Endothelial cell of umbilical vein (primary cell): ENCODE data around the gene UNC13D. TPM values are rescaled to one million over a fixed set of nuclear protein-coding genes. Genes with fewer than 3 reads are reported as not detected.

ENCODE experiments used
- BruUV-seq: library from RNA; stranded (reverse); fragments of 400-500 nt; replicated peaks from 2 replicates; lab custom pipeline; 2021; lab: Mats Ljungman, UMichigan
- CTCF ChIA-PET: fragments of 300-600, 350-600 bp; sonication (Branson Sonifier 250); formaldehyde crosslinking; loops from one replicate; lab custom pipeline; 2021; ENCODE audit warnings: antibody characterized with exemption, inconsistent platforms; lab: Charles Lee
- POLR2A ChIA-PET: fragments of 300-600, 350-600 bp; sonication (Branson Sonifier 250); formaldehyde crosslinking; loops from one replicate; lab custom pipeline; 2021; ENCODE audit warnings: antibody characterized with exemption, inconsistent platforms; lab: Charles Lee
- DNase-seq: peaks from one replicate; pipeline ENCODE4 v3.0.0-alpha.2; 2011; ENCODE audit warnings: low read depth, low spot score
- FAIRE-seq: peaks from 2 replicates; lab custom pipeline; 2011; peaks lifted over from hg19 to GRCh38; lab: Jason Lieb, UNC
- H2AFZ ChIP-seq: 2 replicates; pipeline ENCODE4 v1.6.0; 2012; ENCODE audit warnings: low read depth, low read length, control low read depth, inconsistent platforms
- H3K27ac ChIP-seq: 2 replicates; pipeline ENCODE4 v1.5.1; 2011; ENCODE audit warnings: low read depth, mild to moderate bottlenecking, control low read depth, low read length, moderate library complexity; ENCODE audit not compliant: insufficient read depth
- H3K27me3 ChIP-seq, 2 experiments: 2 replicates each; pipeline versions ENCODE4 v1.6.0 to v1.6.1; 2011; ENCODE audit warnings: low read length in 2 of 2, mixed read lengths in 1 of 2; ENCODE audit not compliant: control insufficient read depth in 2 of 2, insufficient read depth in 2 of 2
- H3K36me3 ChIP-seq, 2 experiments: 2 replicates in 1 of 2; 3 replicates in 1 of 2; pipeline ENCODE4 v1.5.1; 2011; ENCODE audit warnings: low read length in 2 of 2, mild to moderate bottlenecking in 1 of 2, moderate library complexity in 1 of 2; ENCODE audit not compliant: control insufficient read depth in 2 of 2, insufficient read depth in 2 of 2; ENCODE audit errors: extremely low read depth in 1 of 2
- H3K4me1 ChIP-seq: 3 replicates; pipeline ENCODE4 v1.5.1; 2011; ENCODE audit warnings: mild to moderate bottlenecking, low read length; ENCODE audit not compliant: control insufficient read depth, insufficient read depth; ENCODE audit errors: extremely low read depth
- H3K4me2 ChIP-seq: 2 replicates; pipeline ENCODE4 v1.6.1; 2011; ENCODE audit warnings: low read length, control low read depth, mixed read lengths; ENCODE audit not compliant: insufficient read depth
- H3K4me3 ChIP-seq, 3 experiments: fragments of 200-600 bp in 1 of 3; sonication (generic), shearing (Covaris generic) in 1 of 3; replicated peaks in 1 of 3; 2 replicates each; pipeline ENCODE4 v1.5.1; 2011 to 2016; ENCODE audit warnings: control low read depth in 3 of 3, low read length in 3 of 3, mild to moderate bottlenecking in 2 of 3, inconsistent platforms in 1 of 3, low read depth in 1 of 3, moderate library complexity in 1 of 3; ENCODE audit not compliant: insufficient read depth in 1 of 3
- H3K79me2 ChIP-seq: 2 replicates; pipeline ENCODE4 v1.6.0; 2012; ENCODE audit warnings: low read length, inconsistent platforms; ENCODE audit not compliant: control insufficient read depth, insufficient read depth
- H3K9ac ChIP-seq: replicated peaks from 2 replicates; pipeline ENCODE3; 2011; ENCODE audit warnings: low read length, control low read depth; ENCODE audit not compliant: insufficient read depth; ENCODE audit errors: extremely low read depth
- H3K9me1 ChIP-seq: replicated peaks from 3 replicates; pipeline ENCODE4 v1.6.0; 2011; ENCODE audit warnings: mild to moderate bottlenecking, low read length; ENCODE audit not compliant: control insufficient read depth, insufficient read depth; ENCODE audit errors: extremely low read depth
- H3K9me3 ChIP-seq: replicated peaks from 2 replicates; pipeline ENCODE4 v1.5.1; 2012; ENCODE audit warnings: low read length, inconsistent platforms; ENCODE audit not compliant: control insufficient read depth, insufficient read depth
- H4K20me1 ChIP-seq: replicated peaks from 2 replicates; pipeline ENCODE3; 2011; ENCODE audit warnings: mild to moderate bottlenecking, low read length; ENCODE audit not compliant: control insufficient read depth, insufficient read depth; ENCODE audit errors: extremely low read depth
- EZH2 ChIP-seq: IDR thresholded peaks from 2 replicates; pipeline ENCODE4 v1.6.1; 2012; ENCODE audit warnings: borderline replicate concordance, low read depth, mild to moderate bottlenecking, moderate library complexity, low read length, inconsistent platforms; ENCODE audit not compliant: severe bottlenecking
- FOS ChIP-seq: IDR thresholded peaks from 2 replicates; pipeline ENCODE4 v1.6.1; 2011; ENCODE audit warnings: mild to moderate bottlenecking, low read length, moderate library complexity, borderline replicate concordance; ENCODE audit not compliant: insufficient read depth
- GATA2 ChIP-seq: IDR thresholded peaks from 2 replicates; pipeline ENCODE4 v1.7.0; 2011; ENCODE audit warnings: low read depth, mild to moderate bottlenecking, moderate library complexity, mixed read lengths, low read length; ENCODE audit not compliant: insufficient read length, insufficient read depth
- JUN ChIP-seq: IDR thresholded peaks from 2 replicates; pipeline ENCODE4 v1.6.1; 2011; ENCODE audit warnings: borderline replicate concordance, low read depth; ENCODE audit not compliant: insufficient read length, insufficient read depth
- MYC ChIP-seq: IDR thresholded peaks from one replicate; pipeline ENCODE4 v1.6.1; 2011; ENCODE audit warnings: mild to moderate bottlenecking, low read depth, low read length
- POLR2A ChIP-seq: IDR thresholded peaks from 2 replicates; pipeline ENCODE4 v1.6.1; 2012; ENCODE audit warnings: low read depth, mild to moderate bottlenecking, control low read depth, low read length
- POLR2AphosphoS5 ChIP-seq: IDR thresholded peaks from 2 replicates; pipeline ENCODE4 v1.6.1; 2012; ENCODE audit warnings: low read depth, mild to moderate bottlenecking, control low read depth, low read length, moderate library complexity; ENCODE audit not compliant: insufficient read depth
- dilution Hi-C: fragments of 300-500 bp; cut with MboI; formaldehyde crosslinking; loops from one replicate; pipeline ENCODE4 v1.15.0; 2019; ENCODE audit warnings: low sequenced_read_pairs; ENCODE audit not compliant: extremely low pct_ligation_motif_present
- intact Hi-C: fragments of 100-400 bp; cut with micrococcal nuclease; formaldehyde crosslinking; loops from one replicate; pipeline ENCODE4 v1.10.0; 2022
- polyA plus RNA-seq, 4 experiments: library from polyadenylated mRNA; depleted of rRNA in 3 of 4; stranded (reverse) in 3 of 4; unstranded in 1 of 4; fragments of >200 nt; gene quantifications; 2 replicates each; pipeline versions ENCODE4 v1.2.1 to v1.2.3, GENCODE V29; 2011 to 2012; ENCODE audit warnings: missing spikeins in 1 of 4
- total RNA-seq: library from RNA; stranded (reverse); gene quantifications from 2 replicates; pipeline ENCODE4 v1.2.3, GENCODE V29; 2021
- TF ChIP-seq, protein P1 (sequence below), 2 donors: IDR thresholded peaks; 1 replicate in 1 of 2; 2 replicates in 1 of 2; pipeline ENCODE4 v1.5.1; 2011; ENCODE audit warnings: low read length in 2 of 2, mild to moderate bottlenecking in 2 of 2, moderate library complexity in 2 of 2, control low read depth in 1 of 2, inconsistent platforms in 1 of 2, low read depth in 1 of 2; ENCODE audit not compliant: insufficient read depth in 1 of 2; ENCODE audit errors: extremely low read depth in 1 of 2
- TF ChIP-seq, protein P2 (sequence below): IDR thresholded peaks from 2 replicates; pipeline ENCODE4 v1.6.1; 2011; ENCODE audit not compliant: insufficient read depth, insufficient read length

The UNC13D gene
- total and polyA plus RNA-seq, 2 donors (not counting 3 experiments of a cell fraction or from before 2014, with no cell fraction given): 6.9 to 14.9 TPM

DNA sequence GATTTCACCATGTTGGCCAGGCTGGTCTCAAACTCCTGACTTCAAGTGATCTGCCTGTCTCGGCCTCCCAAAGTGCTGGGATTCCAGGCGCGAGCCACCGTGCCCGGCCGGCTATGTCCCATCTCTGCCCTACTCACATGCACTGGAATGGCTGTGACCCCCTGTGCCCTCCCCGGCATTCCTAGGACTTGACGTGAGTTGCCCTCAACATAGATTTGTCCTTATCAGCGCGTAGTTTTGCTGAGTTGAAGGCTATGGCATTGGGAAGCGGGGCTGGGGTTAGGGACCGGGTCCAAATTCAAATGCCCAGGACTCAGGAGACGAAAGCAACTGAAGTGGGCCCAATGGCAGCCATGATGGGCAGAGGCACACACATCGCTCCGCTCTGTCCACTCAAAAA lies 5.8 kb downstream of the UNC13D start:
- CTCF ChIA-PET: interaction anchor here (2.3 kb wide), 1 partner anchor 11 kb away, joined by 7 read pairs; no protein-coding TSS in a partner anchor
- Histone ChIP-seq H3K4me1 (peaks cover 1% of the 10 kb centered on the region), H3K79me2 (no peaks in the 10 kb centered on the region), H4K20me1 (no peaks in the 10 kb centered on the region), H3K36me3 (no peaks in the 10 kb centered on the region), H3K27me3 (no peaks in the 10 kb centered on the region), H2AFZ (no peak overlapping the region), H3K9me3 (no peaks in the 10 kb centered on the region), H3K27ac (no peak overlapping the region), H3K9me1 (no peaks in the 10 kb centered on the region), H3K4me3 (no peak overlapping the region), H3K9ac (no peak overlapping the region), H3K4me2 (no peak overlapping the region)
- no peak for FAIRE-seq
- dilution Hi-C loops (no loop called here), intact Hi-C loops (no loop called here)
- DNase-seq: no peak
- TF ChIP-seq GATA2 (no peak), EZH2 (no peak), MYC (no peak), POLR2AphosphoS5 (no peak), POLR2A (no peak), FOS (no peak), JUN (no peak)
- TF ChIP-seq, protein P1, sequence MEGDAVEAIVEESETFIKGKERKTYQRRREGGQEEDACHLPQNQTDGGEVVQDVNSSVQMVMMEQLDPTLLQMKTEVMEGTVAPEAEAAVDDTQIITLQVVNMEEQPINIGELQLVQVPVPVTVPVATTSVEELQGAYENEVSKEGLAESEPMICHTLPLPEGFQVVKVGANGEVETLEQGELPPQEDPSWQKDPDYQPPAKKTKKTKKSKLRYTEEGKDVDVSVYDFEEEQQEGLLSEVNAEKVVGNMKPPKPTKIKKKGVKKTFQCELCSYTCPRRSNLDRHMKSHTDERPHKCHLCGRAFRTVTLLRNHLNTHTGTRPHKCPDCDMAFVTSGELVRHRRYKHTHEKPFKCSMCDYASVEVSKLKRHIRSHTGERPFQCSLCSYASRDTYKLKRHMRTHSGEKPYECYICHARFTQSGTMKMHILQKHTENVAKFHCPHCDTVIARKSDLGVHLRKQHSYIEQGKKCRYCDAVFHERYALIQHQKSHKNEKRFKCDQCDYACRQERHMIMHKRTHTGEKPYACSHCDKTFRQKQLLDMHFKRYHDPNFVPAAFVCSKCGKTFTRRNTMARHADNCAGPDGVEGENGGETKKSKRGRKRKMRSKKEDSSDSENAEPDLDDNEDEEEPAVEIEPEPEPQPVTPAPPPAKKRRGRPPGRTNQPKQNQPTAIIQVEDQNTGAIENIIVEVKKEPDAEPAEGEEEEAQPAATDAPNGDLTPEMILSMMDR (IDR thresholded peaks at IDR 0.05; ENCODE audit: extremely low read depth in 1 of 2, insufficient read depth in 1 of 2, low read depth in 1 of 2, low read length in 2 of 2): no peak
- TF ChIP-seq, protein P2, sequence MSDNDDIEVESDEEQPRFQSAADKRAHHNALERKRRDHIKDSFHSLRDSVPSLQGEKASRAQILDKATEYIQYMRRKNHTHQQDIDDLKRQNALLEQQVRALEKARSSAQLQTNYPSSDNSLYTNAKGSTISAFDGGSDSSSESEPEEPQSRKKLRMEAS: no peak
- POLR2A ChIA-PET: no interaction called here
- BruUV-seq: no TSS peak
